Stimulated activated CD4-positive, alpha-beta T cell treated with anti-CD3 and anti-CD28 coated beads, Interleukin-2, amount 100 ng/mL, for 48 hours (primary cell): ENCODE data around the gene SMAD3.

ENCODE experiments used
- DNase-seq, 2 donors: peaks; one replicate each; pipeline ENCODE4 v3.0.0-alpha.2; 2020

Gene SMAD3

DNA sequence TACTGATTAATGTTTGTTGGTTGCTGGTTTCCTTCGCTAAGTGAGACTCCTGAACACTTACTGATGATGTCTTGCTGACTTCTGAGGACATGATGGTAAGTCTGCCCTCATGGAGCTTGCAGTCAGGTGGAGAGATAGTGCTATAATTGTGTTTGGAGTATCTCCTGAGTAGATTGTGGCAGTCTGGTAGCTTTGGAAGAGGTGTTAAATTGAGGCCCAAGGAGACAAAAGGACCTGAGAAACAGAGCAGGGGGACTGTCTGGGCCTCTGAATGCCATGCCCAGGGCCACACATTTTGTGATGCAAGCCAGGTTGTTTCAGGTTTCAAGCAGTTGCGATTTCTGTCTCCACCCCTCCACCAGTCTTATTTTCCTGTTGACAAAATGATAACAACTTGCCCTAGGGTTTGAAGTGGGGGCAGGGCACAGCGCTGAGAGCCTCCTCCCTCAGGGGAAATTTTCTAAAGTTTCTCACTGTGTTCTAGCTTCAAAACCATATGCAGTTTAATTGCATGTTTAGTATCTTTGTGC is 16.7 kb downstream of the SMAD3 start:
- DNase-seq: no peak

DNA sequence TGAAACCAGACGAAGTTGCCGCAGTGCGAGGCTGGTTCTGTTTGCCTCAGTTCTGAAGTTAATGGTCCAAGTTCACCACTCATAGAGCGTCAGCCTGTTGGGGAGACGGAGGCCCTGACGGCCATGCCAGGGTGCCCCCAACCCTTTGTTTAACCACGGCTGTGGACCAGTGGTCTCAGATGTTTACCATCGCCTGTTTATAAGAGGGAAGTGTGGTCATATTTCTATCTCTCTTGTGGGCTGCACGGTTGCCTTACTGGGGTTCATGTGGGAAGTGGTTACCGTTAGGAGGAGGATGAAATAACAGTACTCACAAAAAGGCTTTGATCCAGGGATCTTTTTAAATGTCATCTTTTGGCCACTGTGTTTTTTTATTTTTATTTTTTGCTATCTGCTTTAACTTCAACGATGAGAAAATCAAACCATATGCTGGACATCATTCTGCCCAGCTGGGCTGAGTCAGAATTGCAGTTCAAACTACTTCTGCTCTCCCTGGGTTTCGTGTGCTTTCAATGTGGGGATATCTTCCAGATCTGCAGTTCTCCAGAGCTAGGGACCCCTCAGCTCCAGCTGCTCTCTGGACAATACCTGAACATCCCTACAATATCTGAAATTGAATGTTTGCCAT is 17.8 kb downstream of the SMAD3 start:
- DNase-seq: no peak

DNA sequence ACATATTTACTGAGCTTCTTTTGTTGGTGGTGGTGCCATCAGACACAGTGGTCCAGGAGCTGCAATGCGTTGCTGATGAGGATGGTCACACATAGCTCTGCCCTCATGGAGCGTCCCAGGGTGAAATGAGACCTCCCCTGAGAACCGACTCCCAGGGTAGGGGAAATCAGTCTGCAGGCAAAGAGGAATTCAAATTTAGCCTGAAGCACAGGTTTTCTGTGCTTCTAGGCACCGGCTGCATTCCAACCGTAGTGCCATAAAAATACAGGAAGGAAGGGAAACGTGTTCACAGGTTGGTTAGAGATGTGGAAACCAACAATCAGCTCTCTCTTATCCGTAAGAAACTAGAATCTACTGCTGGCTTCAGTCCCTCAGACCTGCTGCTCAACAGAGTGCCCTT is 19.2 kb downstream of the SMAD3 start:
- DNase-seq: no peak

DNA sequence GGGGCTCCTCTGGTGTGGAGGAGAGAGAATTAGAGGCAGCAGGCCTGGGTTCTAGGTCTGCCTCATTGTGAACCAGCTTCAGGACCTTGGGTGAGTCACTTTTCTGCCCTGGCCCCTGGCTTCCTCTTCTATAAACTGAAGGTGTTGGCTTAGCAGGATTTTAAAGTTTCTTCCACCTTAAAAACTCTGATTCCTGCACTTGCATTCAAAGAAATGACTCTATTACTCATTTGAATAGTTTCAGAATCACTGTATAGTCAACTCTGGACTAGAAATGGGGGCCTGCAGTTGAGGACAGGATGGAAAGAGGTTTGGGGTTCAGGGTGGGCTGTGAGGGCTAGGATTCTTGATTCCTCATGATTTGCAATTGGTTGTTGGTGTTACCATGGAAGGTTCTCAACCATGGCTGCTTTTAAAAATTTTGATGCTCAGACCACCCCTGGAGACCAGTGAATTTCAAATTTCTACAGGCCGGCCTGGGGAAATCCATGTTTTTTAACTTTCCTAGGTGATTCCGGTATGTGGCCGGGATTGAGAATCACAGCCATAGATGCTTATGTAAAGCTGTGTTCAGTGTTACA is 19.9 kb downstream of the SMAD3 start:
- no peak for DNase-seq

DNA sequence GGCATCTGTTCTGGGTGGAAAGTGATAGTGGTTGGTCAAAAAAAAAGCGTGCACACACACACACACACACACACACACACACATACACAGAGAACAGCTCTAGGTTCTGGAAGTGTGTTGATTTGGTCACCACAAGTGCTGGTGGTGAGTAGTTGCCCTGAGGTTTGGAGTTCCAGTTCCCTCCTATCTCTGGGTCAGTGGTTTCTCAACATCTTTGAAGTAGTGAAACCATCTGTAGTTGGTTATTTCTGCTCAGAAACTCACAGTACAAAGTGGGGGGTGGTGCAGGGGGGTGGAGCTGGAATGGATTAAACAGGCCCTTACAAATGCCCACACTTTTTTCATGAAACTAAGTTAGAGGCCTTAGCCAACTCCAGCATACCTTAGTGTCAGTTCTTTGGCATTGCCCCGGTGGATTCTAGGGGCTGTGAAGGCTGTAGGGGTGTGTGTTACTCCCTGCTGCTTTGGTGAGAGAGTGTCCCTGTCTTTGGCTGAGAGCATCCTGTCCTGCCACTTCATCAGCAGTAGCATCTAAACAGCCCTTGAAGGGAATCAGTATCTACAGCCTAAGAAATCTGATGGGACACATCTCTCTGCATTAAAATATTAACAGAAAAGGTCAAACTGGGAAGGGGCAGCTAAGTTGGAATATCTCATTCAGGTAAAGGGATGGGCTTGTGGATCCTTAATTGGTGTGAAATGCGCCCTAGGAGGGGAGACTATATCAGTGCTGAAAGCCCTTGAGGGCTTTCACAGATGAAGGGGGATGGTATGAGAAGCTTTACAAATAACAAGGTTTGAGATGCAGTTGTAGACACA is 20.6 kb downstream of the SMAD3 start:
- DNase-seq: no peak

GRCh38 chr15:67086637-67086914 is 21.2 kb downstream of the SMAD3 start:
- DNase-seq: no peak

DNA sequence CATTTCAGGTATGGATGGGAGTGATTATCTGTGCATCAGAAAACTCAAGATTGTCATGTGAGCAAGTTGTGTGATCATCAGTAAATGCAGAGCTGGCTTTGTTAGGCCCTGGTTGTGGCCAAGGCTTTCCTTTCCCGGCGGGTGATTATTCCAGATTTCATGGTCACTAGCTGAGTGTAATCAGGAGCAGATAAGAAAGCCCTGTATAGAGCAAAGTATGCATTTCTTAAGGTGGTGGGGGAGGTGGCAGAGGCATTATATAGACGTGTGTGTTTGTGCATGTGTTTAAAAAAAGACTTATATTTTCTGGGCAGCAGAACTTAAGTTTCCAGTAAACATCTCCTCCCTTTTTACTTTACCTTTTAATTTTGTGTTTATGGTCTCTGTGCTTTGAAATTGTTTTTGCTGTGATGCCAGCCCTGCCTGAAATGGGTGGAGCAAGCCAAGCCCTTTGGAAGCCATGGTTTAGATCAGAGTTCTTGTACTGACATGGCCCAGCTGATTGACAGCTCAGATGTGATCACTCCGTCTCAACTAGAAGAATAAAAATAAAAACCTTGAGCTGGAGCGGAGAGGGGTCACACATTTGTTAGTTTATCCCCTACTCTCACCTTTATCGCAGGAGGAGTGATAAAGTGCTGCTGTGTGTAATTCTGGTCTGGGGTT is 22.2 kb downstream of the SMAD3 start:
- no peak for DNase-seq

GRCh38 chr15:67089217-67090193 is 24.1 kb downstream of the SMAD3 start:
- DNase-seq: no peak

DNA sequence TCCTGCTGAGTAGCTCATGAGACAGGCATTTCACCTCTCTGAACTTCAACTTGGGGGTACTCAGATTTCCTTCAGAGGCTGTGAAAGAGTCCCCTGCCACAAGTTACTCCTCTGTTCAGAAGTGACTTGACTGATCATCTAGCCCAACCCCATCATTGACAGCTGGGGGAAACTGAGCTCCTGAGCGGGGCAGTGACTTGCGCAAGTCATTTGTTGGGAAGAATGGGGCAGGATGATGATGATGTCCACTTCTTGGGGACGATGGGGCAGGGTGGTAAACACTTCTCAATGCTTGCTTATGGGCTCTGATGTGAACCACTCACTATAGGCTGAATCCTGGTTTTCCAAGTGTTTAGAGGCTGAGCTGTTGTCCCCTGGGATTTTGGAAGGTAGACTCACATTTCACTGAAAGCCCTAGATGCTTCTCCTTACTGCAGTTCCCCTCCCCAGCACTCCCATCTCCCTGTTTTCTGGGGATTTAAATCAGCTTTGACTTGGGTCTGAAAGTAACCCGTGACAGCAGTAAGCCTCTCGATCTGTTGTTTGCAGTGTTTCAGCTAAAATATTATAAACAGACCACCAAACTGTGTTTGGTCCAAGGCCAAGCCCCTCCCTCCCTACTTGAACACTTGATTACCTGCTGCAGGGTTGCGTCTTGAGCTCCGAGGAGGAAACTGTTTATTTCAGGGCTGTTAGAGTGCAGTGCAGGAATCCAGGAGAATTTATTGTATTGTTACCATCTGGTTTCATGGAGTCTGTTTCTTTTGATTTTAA is 25.1 kb downstream of the SMAD3 start:
- DNase-seq: no peak

GRCh38 chr15:67091071-67091979 is 25.9 kb downstream of the SMAD3 start:
- DNase-seq: peak; percentile 54 to 61

GRCh38 chr15:67091980-67092677 is 26.7 kb downstream of the SMAD3 start:
- no peak for DNase-seq

GRCh38 chr15:67092752-67093503 is 27.5 kb downstream of the SMAD3 start:
- no peak for DNase-seq

GRCh38 chr15:67093504-67093862 is 28.1 kb downstream of the SMAD3 start:
- no peak for DNase-seq

- no peak for DNase-seq
These were observed 28.8 kb downstream of the SMAD3 start for GRCh38 chr15:67094001-67094826.

- DNase-seq: no peak
These were observed 30.5 kb downstream of the SMAD3 start for GRCh38 chr15:67095912-67096311.

GRCh38 chr15:67096546-67097294 is 31.3 kb downstream of the SMAD3 start:
- DNase-seq: no peak

DNA sequence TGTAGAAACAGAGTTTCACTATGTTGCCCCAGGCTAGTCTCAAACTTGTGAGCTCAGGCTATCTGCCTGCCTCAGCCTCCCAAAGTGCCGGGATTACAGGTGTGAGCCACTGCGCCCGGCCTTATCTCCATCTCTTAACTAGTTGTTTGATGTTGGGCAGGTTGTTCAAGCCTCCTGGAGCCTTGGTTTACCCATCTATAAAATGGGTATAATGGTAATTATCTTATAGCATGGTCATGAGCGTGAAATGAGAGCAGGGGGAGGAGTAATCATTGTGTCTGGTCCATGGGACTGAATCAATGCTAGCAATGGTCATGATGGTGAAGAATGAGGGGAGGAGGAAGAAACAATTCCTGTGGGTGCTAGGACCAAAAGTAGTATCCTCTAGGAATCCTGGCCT is 32.0 kb downstream of the SMAD3 start:
- no peak for DNase-seq
